Measurements from ENCODE around the gene LIN7B. TPM values are rescaled to one million over a fixed set of nuclear protein-coding genes. Genes with fewer than 3 reads are reported as not detected.
"Not testable (repeated sequence)": the region's sequence is repeated elsewhere in the genome, so short reads cannot be mapped to it uniquely, and the experiment has no call there.

Gene LIN7B
- polyA plus RNA-seq, 1 of the 3 experiments (the other 2 are of a cell fraction), result 20.8 TPM

DNA sequence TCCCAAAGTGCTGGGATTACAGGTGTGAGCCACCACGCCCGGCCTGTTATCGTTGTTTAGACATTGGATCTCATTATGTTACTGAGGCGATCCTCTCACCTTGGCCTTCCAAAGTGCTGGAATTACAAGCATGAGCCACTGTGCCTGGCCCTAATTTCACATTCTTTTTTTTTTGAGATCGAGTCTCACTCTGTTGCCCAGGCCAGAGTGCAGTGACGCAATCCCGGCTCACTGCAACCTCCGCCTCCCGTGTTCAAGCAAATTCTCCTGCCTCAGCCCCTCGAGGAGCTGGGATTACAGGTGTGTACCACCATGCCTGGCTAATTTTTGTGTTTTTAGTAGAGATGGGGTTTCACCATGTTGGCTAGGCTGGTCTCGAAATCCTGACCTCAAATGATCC is 9.1 kb downstream of the LIN7B start:
- DNase-seq; H3K36me3 ChIP-seq (replicated peaks in 1 of 2; ENCODE audit: control insufficient read depth in 1 of 2, insufficient read depth in 2 of 2, low read length in 1 of 2); H2AFZ ChIP-seq (ENCODE audit: low read depth); H3K79me2 ChIP-seq (ENCODE audit: insufficient read depth); H3K4me3 ChIP-seq (ENCODE audit: low read depth in 2 of 2, low read length in 1 of 2); H3K4me2 ChIP-seq; H3F3A ChIP-seq (replicated peaks; ENCODE audit: insufficient read depth); H4K20me1 ChIP-seq (ENCODE audit: insufficient read depth); H3K27ac ChIP-seq (ENCODE audit: low read depth in 2 of 2, low read length in 1 of 2); H3K9me2 ChIP-seq; H3K9ac ChIP-seq; POLR2A ChIA-PET; H3K27me3 ChIP-seq (ENCODE audit: insufficient read depth); H3K9me3 ChIP-seq: not testable (repeated sequence)
- peaks cover 5 to 12% of the 10 kb centered on the region in 2 experiments; a peak in 2 of 4 replicates for H3K4me1 ChIP-seq (ENCODE audit: control insufficient read depth in 1 of 2, insufficient read depth in 2 of 2, low read depth in 1 of 2, low read length in 1 of 2)
- CTCF ChIA-PET, result interaction anchor here (0.6 kb wide), 1 partner anchor 10 kb away, joined by 3 read pairs; the partner anchor contains the start of gene LIN7B
- WGBS (ENCODE audit: low lambda C conversion rate), result 83% methylated on average over 11 of the region's 11 CpGs

DNA sequence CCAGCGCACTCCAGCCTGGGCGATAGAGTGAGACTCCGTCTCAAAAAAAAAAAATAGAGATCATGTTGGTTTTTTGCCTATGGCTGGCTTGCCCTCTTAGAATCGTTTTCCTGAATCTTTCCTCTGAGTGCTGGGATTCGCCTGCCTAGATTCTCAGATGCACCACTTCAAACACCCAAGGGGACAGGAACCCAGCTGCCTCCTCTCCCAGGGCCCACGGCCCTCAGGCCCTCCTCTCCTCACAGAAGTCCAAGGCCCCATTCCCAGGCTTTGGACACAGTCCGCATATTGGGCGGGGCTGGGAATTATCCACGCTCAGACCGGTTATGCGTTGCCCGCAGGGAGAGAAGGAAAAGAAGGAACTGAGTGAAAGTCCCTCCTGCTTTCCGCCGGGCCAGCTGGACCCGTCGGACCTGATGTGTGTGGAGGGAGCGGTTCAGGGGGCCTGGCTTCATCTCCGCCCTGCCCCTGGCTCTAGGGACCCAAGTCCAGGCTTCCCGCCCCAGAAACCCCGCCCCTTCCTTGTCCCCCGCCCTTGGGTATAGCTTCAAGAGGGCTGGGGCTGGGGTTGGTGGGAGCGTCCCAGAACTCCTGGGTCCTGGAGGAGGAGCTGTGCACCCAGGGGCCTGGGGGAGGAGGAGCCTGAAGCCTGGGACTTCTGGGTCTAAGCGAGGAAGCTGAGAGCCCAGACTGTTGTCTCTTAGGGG is 11.0 kb downstream of the LIN7B start:
- DNase-seq, result no peak
- H4K20me1 ChIP-seq (ENCODE audit: insufficient read depth), result no peaks in the 10 kb centered on the region
- H3K27me3 ChIP-seq (ENCODE audit: insufficient read depth), result no peaks in the 10 kb centered on the region
- H3K79me2 ChIP-seq (ENCODE audit: insufficient read depth), result no peaks in the 10 kb centered on the region
- H3K4me3 ChIP-seq (ENCODE audit: low read depth in 2 of 2, low read length in 1 of 2), result no peak overlapping the region
- H3K4me2 ChIP-seq, result no peak overlapping the region
- POLR2A ChIA-PET, result interaction anchor here (1.1 kb wide), 1 partner anchor 17 kb away, joined by 4 read pairs; no protein-coding TSS in a partner anchor
- WGBS (ENCODE audit: low lambda C conversion rate), result 86% methylated on average over 19 of the region's 23 CpGs
- no peak overlapping the region for H3K27ac ChIP-seq (ENCODE audit: low read depth in 2 of 2, low read length in 1 of 2)
- no peaks in the 10 kb centered on the region for H3K36me3 ChIP-seq (replicated peaks in 1 of 2; ENCODE audit: control insufficient read depth in 1 of 2, insufficient read depth in 2 of 2, low read length in 1 of 2)
- no peaks in the 10 kb centered on the region for H3K9me2 ChIP-seq
- H3F3A ChIP-seq (replicated peaks; ENCODE audit: insufficient read depth), result no peaks in the 10 kb centered on the region
- H3K9ac ChIP-seq, result no peak overlapping the region
- no peaks in the 10 kb centered on the region for H3K9me3 ChIP-seq
- H2AFZ ChIP-seq (ENCODE audit: low read depth), result no peak overlapping the region
- peaks cover 10 to 17% of the 10 kb centered on the region in 2 experiments; a peak in 2 of 4 replicates for H3K4me1 ChIP-seq (ENCODE audit: control insufficient read depth in 1 of 2, insufficient read depth in 2 of 2, low read depth in 1 of 2, low read length in 1 of 2)
- CTCF ChIA-PET, result interaction anchor here (1.0 to 2.8 kb wide), 4 partner anchors 11 to 27 kb away, joined by 3 to 10 read pairs (median 4); partner anchors contain the start of gene LIN7B
- TF ChIP-seq EP300 (IDR thresholded peaks at IDR 0.05; ENCODE audit: borderline replicate concordance in 1 of 2, low read depth in 1 of 2, low read length in 1 of 2) (no peak), ELF1 (IDR thresholded peaks at IDR 0.05) (no peak), CHD2 (IDR thresholded peaks at IDR 0.05; ENCODE audit: low read length, partially characterized antibody) (no peak), MEF2A (IDR thresholded peaks at IDR 0.05; ENCODE audit: borderline replicate concordance, low read depth) (no peak), JUND (IDR thresholded peaks at IDR 0.05) (no peak), NFIC (IDR thresholded peaks at IDR 0.05; ENCODE audit: borderline replicate concordance) (no peak), MXI1 (IDR thresholded peaks at IDR 0.05; ENCODE audit: low read depth, low read length) (no peak), RCOR1 (IDR thresholded peaks at IDR 0.05; ENCODE audit: low read length) (no peak), TEAD4 (IDR thresholded peaks at IDR 0.05; ENCODE audit: borderline replicate concordance, insufficient read depth) (no peak), SMC3 (IDR thresholded peaks at IDR 0.05; ENCODE audit: low read depth, low read length) (no peak), GABPA (IDR thresholded peaks at IDR 0.05; ENCODE audit: low read depth) (no peak)
- TF ChIP-seq, protein P1, sequence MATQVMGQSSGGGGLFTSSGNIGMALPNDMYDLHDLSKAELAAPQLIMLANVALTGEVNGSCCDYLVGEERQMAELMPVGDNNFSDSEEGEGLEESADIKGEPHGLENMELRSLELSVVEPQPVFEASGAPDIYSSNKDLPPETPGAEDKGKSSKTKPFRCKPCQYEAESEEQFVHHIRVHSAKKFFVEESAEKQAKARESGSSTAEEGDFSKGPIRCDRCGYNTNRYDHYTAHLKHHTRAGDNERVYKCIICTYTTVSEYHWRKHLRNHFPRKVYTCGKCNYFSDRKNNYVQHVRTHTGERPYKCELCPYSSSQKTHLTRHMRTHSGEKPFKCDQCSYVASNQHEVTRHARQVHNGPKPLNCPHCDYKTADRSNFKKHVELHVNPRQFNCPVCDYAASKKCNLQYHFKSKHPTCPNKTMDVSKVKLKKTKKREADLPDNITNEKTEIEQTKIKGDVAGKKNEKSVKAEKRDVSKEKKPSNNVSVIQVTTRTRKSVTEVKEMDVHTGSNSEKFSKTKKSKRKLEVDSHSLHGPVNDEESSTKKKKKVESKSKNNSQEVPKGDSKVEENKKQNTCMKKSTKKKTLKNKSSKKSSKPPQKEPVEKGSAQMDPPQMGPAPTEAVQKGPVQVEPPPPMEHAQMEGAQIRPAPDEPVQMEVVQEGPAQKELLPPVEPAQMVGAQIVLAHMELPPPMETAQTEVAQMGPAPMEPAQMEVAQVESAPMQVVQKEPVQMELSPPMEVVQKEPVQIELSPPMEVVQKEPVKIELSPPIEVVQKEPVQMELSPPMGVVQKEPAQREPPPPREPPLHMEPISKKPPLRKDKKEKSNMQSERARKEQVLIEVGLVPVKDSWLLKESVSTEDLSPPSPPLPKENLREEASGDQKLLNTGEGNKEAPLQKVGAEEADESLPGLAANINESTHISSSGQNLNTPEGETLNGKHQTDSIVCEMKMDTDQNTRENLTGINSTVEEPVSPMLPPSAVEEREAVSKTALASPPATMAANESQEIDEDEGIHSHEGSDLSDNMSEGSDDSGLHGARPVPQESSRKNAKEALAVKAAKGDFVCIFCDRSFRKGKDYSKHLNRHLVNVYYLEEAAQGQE (IDR thresholded peaks at IDR 0.05; ENCODE audit: low read depth, low read length), result no peak
- TF ChIP-seq, protein P2, sequence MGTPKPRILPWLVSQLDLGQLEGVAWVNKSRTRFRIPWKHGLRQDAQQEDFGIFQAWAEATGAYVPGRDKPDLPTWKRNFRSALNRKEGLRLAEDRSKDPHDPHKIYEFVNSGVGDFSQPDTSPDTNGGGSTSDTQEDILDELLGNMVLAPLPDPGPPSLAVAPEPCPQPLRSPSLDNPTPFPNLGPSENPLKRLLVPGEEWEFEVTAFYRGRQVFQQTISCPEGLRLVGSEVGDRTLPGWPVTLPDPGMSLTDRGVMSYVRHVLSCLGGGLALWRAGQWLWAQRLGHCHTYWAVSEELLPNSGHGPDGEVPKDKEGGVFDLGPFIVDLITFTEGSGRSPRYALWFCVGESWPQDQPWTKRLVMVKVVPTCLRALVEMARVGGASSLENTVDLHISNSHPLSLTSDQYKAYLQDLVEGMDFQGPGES (IDR thresholded peaks at IDR 0.05; ENCODE audit: low read depth, low read length), result no peak
- TF ChIP-seq, protein P3, sequence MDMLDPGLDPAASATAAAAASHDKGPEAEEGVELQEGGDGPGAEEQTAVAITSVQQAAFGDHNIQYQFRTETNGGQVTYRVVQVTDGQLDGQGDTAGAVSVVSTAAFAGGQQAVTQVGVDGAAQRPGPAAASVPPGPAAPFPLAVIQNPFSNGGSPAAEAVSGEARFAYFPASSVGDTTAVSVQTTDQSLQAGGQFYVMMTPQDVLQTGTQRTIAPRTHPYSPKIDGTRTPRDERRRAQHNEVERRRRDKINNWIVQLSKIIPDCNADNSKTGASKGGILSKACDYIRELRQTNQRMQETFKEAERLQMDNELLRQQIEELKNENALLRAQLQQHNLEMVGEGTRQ (IDR thresholded peaks at IDR 0.05; ENCODE audit: borderline replicate concordance, low read depth, low read length), result no peak
- TF ChIP-seq, protein P4, sequence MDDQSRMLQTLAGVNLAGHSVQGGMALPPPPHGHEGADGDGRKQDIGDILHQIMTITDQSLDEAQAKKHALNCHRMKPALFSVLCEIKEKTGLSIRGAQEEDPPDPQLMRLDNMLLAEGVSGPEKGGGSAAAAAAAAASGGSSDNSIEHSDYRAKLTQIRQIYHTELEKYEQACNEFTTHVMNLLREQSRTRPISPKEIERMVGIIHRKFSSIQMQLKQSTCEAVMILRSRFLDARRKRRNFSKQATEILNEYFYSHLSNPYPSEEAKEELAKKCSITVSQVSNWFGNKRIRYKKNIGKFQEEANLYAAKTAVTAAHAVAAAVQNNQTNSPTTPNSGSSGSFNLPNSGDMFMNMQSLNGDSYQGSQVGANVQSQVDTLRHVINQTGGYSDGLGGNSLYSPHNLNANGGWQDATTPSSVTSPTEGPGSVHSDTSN (IDR thresholded peaks at IDR 0.05), result no peak
- TF ChIP-seq, protein P5, sequence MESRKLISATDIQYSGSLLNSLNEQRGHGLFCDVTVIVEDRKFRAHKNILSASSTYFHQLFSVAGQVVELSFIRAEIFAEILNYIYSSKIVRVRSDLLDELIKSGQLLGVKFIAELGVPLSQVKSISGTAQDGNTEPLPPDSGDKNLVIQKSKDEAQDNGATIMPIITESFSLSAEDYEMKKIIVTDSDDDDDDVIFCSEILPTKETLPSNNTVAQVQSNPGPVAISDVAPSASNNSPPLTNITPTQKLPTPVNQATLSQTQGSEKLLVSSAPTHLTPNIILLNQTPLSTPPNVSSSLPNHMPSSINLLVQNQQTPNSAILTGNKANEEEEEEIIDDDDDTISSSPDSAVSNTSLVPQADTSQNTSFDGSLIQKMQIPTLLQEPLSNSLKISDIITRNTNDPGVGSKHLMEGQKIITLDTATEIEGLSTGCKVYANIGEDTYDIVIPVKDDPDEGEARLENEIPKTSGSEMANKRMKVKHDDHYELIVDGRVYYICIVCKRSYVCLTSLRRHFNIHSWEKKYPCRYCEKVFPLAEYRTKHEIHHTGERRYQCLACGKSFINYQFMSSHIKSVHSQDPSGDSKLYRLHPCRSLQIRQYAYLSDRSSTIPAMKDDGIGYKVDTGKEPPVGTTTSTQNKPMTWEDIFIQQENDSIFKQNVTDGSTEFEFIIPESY (IDR thresholded peaks at IDR 0.05; ENCODE audit: borderline replicate concordance, low read depth), result no peak
- TF ChIP-seq, protein P6, sequence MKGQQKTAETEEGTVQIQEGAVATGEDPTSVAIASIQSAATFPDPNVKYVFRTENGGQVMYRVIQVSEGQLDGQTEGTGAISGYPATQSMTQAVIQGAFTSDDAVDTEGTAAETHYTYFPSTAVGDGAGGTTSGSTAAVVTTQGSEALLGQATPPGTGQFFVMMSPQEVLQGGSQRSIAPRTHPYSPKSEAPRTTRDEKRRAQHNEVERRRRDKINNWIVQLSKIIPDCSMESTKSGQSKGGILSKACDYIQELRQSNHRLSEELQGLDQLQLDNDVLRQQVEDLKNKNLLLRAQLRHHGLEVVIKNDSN (IDR thresholded peaks at IDR 0.05; ENCODE audit: borderline replicate concordance, low read depth), result no peak
